Gastroesophageal sphincter (tissue), 3 donors: ENCODE results near the gene PPFIA1.

Source experiments
- CTCF ChIP-seq, 4 experiments: fragments of 200-600 bp in 2 of 4; fragments of 450-650 bp in 2 of 4; sonication (generic) in 1 of 4; IDR thresholded peaks; one replicate each; pipeline ENCODE4 v1.5.1; 2017 to 2019; ENCODE audit warnings: antibody characterized with exemption in 4 of 4, mild to moderate bottlenecking in 2 of 4, moderate library complexity in 2 of 4
- POLR2A ChIP-seq, 2 donors: fragments of 450-650 bp; IDR thresholded peaks; one replicate each; pipeline ENCODE4 v1.6.1; 2017; ENCODE audit warnings: antibody characterized with exemption in 2 of 2, mild to moderate bottlenecking in 2 of 2, moderate library complexity in 1 of 2
- POLR2AphosphoS5 ChIP-seq: sonication (generic); formaldehyde crosslinking; IDR thresholded peaks from one replicate; pipeline ENCODE4 v1.6.1; 2017; ENCODE audit warnings: antibody characterized with exemption

DNA sequence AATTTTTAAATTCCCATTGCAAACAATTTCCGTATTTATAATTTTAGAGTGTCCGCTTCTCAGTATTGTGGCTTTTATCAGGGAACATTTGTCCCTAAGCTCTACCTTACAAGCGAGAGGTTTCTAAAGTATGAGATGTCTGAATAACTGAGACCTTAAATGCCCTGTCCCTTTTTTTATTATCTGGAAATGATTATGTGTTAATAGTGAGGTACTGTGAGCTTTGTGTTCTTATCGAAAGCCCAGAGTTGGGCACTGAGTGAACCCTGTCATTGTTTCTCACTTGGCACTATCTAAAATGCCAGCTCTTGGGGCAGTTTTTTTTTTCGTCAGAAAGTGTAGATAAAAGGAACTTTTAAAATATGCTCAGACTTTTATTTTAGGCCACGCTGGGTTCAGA lies 137.3 kb downstream of the PPFIA1 start:
- TF ChIP-seq CTCF (IDR thresholded peaks at IDR 0.05) (no peak), POLR2A (IDR thresholded peaks at IDR 0.05) (no peak), POLR2AphosphoS5 (no peak)
